HG02759 (cell line): ENCODE results near the gene ATCAY.

Experiments used
- ATAC-seq: cut with Tn5 transposase; IDR thresholded peaks from one replicate; pipeline ENCODE4 v1.9.1; 2021; ENCODE audit warnings: mild to moderate bottlenecking, moderate library complexity; ENCODE audit not compliant: unreplicated experiment

The ATCAY gene

DNA sequence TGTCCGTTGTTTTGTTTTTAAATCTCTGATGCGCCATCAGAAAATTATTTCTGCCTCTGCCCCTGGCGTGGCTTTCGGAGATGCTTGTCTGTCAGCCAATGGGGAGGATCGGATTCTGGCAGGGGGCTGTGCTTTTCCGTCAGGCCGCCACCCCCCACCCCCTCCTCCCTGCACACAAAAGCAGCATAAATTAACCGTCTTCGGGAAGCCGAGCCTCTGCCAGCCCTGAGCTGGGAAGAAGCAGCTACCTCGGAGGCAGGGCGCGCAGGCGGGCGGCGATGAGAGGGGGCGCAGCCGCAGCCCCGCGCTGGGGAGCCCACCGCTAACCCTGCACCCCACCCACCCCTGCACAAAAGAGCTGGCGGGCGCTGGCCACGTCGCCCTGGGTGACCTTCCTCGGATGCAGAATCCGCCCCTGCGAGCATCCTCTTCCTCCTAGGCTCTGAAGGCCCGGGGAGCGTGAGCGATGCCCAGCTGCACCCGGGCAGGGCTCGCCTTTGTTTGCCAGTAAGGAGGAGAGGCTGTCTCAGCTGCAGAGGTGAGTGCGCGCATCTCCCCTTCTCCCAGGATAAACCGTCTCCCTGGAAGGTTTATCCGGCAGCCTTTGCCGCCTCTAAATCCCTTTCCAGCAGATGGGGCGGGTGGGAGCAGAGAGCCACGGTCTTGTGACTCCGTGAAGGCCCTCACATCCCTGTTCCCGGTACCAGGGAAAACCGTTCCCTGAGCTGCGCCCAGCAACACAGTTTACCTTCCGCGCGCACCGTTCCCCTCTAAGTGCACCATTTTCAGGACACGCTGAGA lies at the start of gene ATCAY:
ATCAY (plus strand) TSS at position 215 of the 801 bp plus-strand sequence. CDS start 5,083 bp downstream, outside the sequence.
- ATAC-seq = no peak

GRCh38 chr19:3831601-3832000 lies 48.9 kb upstream of the ATCAY start:
- ATAC-seq = no peak

GRCh38 chr19:3832001-3832400 lies 48.5 kb upstream of the ATCAY start:
- no peak for ATAC-seq

- ATAC-seq = no peak
These were observed 46.7 kb upstream of the ATCAY start for GRCh38 chr19:3833578-3834348.

DNA sequence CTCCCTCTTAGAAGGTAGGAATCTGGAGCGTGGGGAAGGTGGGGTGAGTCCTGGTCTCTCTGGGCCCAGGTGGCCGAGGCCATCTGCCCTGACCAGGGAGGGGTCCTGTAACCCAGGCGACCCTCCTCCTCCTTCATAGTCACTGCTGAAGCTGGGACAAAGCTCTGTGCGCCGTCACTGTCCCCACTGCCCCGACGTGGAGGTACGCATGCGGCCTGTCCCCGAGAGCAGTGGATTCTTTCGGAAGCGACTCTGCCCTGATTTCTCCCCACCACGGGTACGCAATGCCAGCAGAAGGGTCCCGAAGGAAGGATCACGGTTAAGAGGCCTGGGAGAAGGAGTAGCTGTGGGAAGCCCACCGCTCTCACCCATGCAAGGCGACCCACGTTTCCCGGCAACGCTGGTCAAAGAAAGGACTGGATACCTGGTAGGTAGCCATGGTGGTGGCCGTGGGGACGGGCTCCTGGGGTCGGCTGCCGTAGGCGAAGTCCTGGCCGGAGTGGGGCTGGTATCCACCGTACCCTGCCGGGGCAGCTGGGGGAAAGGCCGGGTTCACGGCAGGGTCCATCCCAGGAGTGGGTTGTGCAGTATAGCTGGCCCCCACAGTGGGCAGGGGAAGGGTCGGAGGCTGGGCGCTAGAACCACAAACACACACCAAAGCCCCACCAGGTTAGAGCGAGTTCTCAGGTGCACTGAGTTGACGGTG lies 46.0 kb upstream of the ATCAY start:
- no peak for ATAC-seq

DNA sequence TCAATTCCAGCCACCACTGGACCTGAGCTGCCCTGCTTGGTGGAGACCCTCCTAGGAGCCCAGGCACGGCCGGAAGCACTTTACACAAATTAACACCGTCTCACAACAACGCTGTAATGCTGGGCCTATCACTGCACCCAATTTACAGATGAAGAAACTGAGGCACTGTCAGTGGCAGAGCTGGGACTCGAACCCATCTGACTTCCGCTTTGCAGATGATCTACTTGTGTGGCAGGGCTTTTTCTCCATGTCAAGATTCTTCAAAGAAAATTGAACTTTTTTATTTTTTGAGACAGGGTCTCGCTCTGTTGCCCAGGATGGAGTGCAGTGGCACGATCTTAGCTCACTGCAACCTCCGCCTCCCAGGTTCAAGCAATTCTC lies 45.4 kb upstream of the ATCAY start:
- ATAC-seq = no peak

DNA sequence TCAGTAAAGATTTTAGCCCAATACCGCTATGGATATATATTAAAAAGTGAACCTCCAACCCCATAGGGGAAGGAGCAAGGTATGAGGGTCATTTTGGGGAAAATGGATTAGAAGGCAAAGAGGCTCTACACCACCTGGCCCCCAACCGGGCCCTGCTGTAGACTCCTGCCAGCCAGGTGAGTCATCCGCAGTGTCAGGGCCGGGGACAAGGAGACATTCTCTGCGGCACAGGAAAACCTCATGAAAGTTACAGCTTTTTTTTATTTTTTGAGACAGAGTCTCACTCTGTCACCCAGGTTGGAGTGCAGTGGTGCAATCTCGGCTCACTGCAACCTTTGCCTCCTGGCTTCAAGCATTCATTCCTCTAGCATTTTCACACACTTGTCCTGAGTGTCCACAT lies 43.6 kb upstream of the ATCAY start:
- no peak for ATAC-seq

- no peak for ATAC-seq
These were observed 43.2 kb upstream of the ATCAY start for GRCh38 chr19:3837332-3837731.

DNA sequence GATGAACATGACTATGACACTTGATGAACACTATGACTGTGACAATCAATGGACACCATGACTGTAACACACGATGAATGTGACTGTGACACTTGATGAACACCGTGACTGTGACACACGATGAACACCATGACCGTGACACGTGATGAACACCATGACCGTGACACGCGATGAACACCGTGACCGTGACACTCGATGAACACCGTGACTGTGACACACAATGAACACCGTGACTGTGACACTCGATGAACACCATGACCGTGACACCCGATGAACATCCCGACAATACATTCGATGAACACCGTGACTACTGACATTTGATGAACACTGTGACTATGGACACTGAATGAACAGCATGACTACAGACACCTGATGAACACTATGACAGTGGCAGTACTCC lies 42.6 kb upstream of the ATCAY start:
- ATAC-seq = no peak

DNA sequence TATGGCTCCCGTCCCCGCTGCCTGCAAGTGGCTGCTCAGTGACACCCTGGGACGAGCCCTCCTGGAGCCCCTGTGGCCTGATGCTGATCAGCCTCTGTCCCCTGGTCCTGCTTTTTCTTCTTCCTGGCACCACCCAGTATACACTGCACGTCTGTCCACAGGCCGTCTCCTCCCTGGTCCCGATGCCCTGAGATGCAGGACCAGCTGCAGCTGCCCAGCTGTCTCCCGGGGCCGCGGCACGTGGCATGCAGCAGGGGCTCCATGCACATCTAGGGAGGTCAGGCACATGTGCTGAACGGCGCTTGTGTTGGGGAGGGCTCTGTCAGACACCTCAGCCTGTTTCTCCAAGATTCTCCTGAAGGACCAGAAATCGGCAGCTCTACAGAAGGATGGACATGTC lies 41.8 kb upstream of the ATCAY start:
- no peak for ATAC-seq

- no peak for ATAC-seq
These were observed 40.5 kb upstream of the ATCAY start for GRCh38 chr19:3839941-3840340.

DNA sequence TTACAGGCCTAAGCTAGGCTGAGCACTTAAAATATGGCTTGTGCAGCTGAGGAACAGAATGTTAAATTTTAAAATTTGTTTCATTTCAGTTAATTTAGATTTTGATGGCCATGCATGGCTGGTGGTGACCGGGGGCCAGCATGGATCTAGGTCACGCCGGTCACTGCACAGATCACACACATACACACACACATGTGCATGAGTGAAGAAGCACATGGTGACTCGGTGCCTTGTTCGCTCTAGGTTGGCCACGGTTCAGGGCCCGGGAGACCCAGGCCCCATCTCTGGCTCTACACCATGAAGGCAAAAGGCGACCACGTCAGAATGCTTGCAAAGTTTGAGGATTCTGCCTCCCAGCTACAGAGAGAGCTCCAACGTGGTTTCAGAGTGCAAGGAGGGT lies 39.7 kb upstream of the ATCAY start:
- ATAC-seq = no peak

- no peak for ATAC-seq
These were observed 37.5 kb upstream of the ATCAY start for GRCh38 chr19:3842948-3843347.

DNA sequence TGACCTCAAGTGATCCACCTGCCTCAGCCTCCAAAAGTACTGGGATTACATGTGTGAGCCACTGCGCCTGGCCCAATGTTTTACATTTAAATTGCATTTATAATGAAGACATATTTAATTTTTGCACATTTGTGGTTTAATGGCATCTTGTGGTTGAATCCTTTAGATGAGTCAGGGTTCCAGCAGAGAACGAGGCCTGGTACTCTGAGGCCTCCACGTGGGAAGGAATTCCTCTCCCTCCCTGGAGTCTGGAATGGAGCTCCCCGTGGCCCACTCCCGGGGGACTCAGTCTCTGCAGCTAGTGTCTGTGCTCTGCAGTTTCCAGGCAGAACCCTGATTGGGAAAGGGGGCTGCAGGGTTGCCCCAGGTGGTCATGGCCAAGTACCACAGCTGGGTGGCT lies 35.9 kb upstream of the ATCAY start:
- no peak for ATAC-seq

DNA sequence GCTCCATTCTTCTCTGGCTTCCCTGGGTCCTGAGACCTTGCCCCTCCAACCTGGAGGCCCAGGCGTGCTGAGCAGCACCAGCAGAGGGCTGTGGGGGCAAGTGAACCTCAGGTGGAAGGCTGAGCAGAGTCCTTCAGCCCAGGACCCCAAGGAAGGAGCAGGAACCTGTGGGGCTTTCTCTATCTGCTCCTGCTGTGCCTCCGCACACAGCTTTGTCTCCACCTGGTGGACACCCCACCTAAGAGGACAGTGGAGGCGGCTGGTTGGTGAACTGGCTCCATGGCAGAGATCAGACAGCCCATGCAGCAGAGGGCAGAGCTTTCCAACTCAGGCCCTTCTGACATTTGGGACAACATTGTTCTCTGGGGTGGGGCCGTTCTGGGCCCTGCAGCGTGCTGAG lies 31.4 kb upstream of the ATCAY start:
- ATAC-seq = no peak

DNA sequence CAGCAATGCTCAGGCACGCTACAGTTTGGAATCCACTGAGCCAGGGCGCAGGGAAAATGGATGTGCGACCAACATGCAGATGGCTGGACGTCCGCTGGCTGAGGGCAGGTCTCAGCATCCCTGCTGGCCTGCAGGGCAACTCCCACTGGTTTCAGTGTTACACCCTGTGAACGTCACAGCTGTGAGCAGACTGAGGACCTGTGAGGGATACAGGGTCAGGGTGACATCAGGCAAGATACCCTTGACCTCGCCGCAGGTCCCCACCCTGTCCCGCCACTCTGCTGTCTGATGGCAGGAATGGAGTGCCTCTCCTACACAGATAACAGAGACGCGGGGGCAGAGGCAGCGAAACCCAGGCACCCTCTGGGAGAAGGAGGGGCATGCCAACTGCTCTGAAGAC lies 30.7 kb upstream of the ATCAY start:
- no peak for ATAC-seq

DNA sequence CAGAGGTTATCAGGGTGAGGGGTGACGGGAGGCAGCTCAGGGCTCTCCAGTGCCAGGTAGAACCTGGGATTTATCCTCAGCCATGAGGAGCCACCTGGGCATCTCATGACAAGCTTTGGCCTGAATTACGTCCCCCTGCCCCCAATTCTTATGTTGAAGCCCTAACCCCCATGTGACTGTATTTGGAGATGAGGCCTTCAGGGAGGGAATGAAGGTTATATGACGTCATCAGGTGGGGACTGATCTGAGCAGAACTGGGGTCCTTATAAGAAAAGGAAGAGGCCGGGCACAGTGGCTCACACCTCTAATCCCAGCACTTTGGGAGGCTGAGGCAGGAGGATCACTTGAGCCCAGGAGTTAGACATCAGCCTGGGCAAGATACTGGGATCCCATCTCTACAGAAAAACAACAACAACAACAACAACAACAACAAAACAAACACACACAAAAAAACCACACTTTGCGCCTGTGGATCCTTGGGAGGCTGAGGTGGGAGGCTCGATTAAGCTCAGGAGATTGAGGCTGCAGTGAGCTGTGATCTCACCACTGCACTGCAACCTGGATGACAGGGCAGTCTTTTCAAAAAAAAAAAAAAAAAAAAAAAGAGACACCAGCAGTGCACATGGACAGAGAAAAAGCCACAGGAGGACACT lies 30.0 kb upstream of the ATCAY start:
- no peak for ATAC-seq

DNA sequence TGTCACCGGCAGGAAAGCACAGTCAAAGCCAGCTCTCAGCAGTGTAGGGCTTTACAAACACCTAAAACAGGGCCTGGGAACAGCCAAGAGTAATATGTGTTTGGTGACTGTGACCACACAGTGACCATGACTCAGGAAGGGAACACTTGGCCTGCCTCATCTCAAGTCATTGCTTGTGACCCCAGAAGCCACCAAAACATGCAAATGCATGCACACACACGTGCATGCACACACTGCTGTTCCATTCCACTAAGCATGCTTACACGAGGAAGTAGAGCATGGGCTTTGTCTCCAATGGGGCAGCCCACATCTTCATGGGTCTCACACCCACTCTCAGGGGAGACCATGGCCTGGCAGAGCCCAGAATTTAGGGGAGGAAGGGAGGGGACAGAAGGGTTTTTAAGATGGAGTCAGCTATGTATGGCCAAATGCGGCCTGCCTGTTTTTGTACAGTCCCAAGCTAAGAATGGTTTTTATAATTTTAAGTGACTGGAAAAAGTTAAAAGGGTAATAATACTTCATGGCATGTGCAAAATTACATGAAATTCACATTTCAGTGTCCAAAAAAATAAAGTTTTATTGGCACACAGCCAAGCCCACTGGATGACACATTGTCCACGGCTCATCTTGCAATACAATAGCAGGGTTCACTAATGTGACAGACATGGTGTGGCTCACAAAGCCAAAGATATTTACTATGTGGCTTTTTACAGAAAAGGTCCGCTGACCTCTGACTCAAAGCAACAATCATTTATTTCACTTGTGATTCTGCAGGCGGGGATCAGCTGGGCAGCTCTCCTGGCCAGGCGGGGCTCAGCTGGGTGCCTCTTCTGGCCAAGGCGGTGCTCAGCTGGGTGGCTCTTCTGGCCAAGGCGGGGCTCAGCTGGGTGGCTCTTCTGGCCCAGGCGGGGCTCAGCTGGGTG lies 29.0 kb upstream of the ATCAY start:
- ATAC-seq = no peak

DNA sequence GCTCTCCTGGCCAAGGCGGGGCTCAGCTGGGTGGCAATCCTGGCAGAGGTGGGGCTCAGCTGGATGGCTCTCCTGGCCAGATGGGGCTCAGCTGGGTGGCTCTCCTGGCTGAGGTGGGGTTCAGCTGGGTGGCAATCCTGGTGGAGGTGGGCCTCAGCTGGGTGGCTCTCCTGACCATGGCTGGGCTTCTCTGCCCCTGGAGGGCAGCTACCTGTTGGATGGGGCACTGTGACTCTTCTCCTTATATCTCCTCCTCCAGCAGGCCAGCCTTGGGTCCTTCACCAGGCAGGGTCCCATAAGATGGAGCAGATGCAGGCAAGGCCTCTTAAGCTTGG lies 28.3 kb upstream of the ATCAY start:
- no peak for ATAC-seq

- no peak for ATAC-seq
These were observed 27.8 kb upstream of the ATCAY start for GRCh38 chr19:3852614-3853254.
